HEK293T (cell line): Measurements from ENCODE around the gene MLANA.

ENCODE experiments used
- ARNT ChIP-seq: fragments of 450-650 bp; IDR thresholded peaks from 2 replicates; pipeline ENCODE4 v1.6.1; 2017; ENCODE audit warnings: mild to moderate bottlenecking
- ELF4 ChIP-seq: fragments of 450-650 bp; IDR thresholded peaks from 2 replicates; pipeline ENCODE4 v1.6.1; 2017; ENCODE audit warnings: antibody characterized with exemption
- FOXA1 ChIP-seq: fragments of 450-650 bp; IDR thresholded peaks from 2 replicates; pipeline ENCODE4 v1.6.1; 2016; ENCODE audit warnings: mild to moderate bottlenecking
- FOXM1 ChIP-seq: fragments of 450-650 bp; IDR thresholded peaks from 2 replicates; pipeline ENCODE4 v1.6.1; 2017; ENCODE audit warnings: mild to moderate bottlenecking, borderline replicate concordance
- L3MBTL2 ChIP-seq: fragments of 450-650 bp; conservative IDR thresholded peaks from 2 replicates; pipeline ENCODE4 v1.6.1; 2016; ENCODE audit warnings: mild to moderate bottlenecking
- SUZ12 ChIP-seq: fragments of 450-650 bp; IDR thresholded peaks from 2 replicates; pipeline ENCODE4 v1.6.1; 2016; ENCODE audit warnings: mild to moderate bottlenecking
- ZNF384 ChIP-seq: fragments of 450-650 bp; IDR thresholded peaks from 2 replicates; pipeline ENCODE4 v1.6.1; 2016

- TF ChIP-seq ZNF384 (no peak), FOXM1 (no peak), L3MBTL2 (no peak), FOXA1 (no peak), ELF4 (no peak), ARNT (no peak), SUZ12 (no peak)
Observed at GRCh38 chr9:5931657-5932056, 41.0 kb downstream of the MLANA start.
